ENCODE results near the gene ANKMY1. TPM values are rescaled to one million over a fixed set of nuclear protein-coding genes. Genes with fewer than 3 reads are reported as not detected.
A peak's percentile ranks its signal among the peaks of the same experiment; 100 is the strongest.

Gene ANKMY1
- total and polyA plus RNA-seq, 2 of the 13 experiments (the other 11 are each of a cell fraction or from before 2014, with no cell fraction given): 11.7 to 18.8 TPM

GRCh38 chr2:240603846-240604245, 46.1 kb upstream of the ANKMY1 start (continued):
- TF ChIP-seq ZBTB14 (CRISPR knock-in tag; IDR thresholded peaks at IDR 0.05): no peak
- TF ChIP-seq TAF15 (IDR thresholded peaks at IDR 0.05; ENCODE audit: low read depth, low read length, poor library complexity, severe bottlenecking): no peak
- TF ChIP-seq MATR3 (CRISPR knock-in tag; IDR thresholded peaks at IDR 0.05): no peak
- TF ChIP-seq MEIS1 (CRISPR knock-in tag; IDR thresholded peaks at IDR 0.05; ENCODE audit: borderline replicate concordance): no peak
- TF ChIP-seq ZMYM4 (CRISPR knock-in tag; IDR thresholded peaks at IDR 0.05): no peak

- CTCF ChIA-PET (ENCODE audit: low intra/inter-chr PET ratio, low total read pairs): interaction anchor here (1.1 kb wide), 1 partner anchor 90 kb away, joined by 4 read pairs; no protein-coding TSS in a partner anchor
- DNase-seq (ENCODE audit: low spot score): no peak
- Histone ChIP-seq H2AFZ (ENCODE audit: low read length) (no peak overlapping the region), H4K20me1 (ENCODE audit: insufficient read depth, low read length) (0 out of 2 replicates have a peak, but pooled peaks cover 4% of the 10 kb centered on the region), H3K36me3 (replicated peaks in 1 of 2; ENCODE audit: control insufficient read depth in 1 of 2, insufficient read depth in 2 of 2, low read length in 2 of 2) (peaks cover 0 to 3% of the 10 kb centered on the region in 2 experiments; a peak in 1 of 5 replicates), H3K4me3 (replicated peaks in 1 of 3; ENCODE audit: insufficient read depth in 1 of 3, low read depth in 2 of 3, low read length in 3 of 3) (no peak overlapping the region), H3K79me2 (ENCODE audit: insufficient read depth, low read length) (peaks cover 30% of the 10 kb centered on the region), H3K27ac (ENCODE audit: extremely low read length, insufficient read depth, low read length) (no peak overlapping the region), H3K27me3 (ENCODE audit: control insufficient read depth in 1 of 2, insufficient read depth in 2 of 2, low read length in 2 of 2) (no peaks in the 10 kb centered on the region), H3K4me2 (ENCODE audit: low read depth, low read length) (no peak overlapping the region), H3K9ac (ENCODE audit: insufficient read depth, low read depth, low read length) (peak overlapping the region; percentile 78; the same call in 1 of the 2 replicates), H3K9me3 (ENCODE audit: low read length) (no peaks in the 10 kb centered on the region), H3K4me1 (ENCODE audit: insufficient read depth, low read length) (peaks cover 59% of the 10 kb centered on the region)
- ATAC-seq: no peak
- WGBS (ENCODE audit: low lambda C conversion rate): 94% methylated on average over 17 of the region's 22 CpGs
- intact Hi-C loops (cut with micrococcal nuclease; ENCODE audit: unreplicated experiment) (loop anchor here (10.0 kb wide), 1 partner anchor 232 kb away; no protein-coding TSS in a partner anchor), in situ Hi-C loops (cut with HindIII; ENCODE audit: extremely low pct_ligation_motif_present, low pct_unique_long_range_greater_than_20kb) (no loop called here)
- POLR2A ChIA-PET: interaction anchor here (4.1 to 9.7 kb wide), 3 partner anchors 16 to 37 kb away, joined by 45 to 147 read pairs (median 46); partner anchors contain the start of genes CAPN10 and GPR35
- 0 out of 2 replicates have a peak, but pooled peaks have one; percentile 37 for TF ChIP-seq HES4 (CRISPR knock-in tag; IDR thresholded peaks at IDR 0.05; ENCODE audit: borderline replicate concordance)
- no peak for TF ChIP-seq FOXM1 (CRISPR knock-in tag; IDR thresholded peaks at IDR 0.05)
- no TSS peak for BruUV-seq (replicated peaks)
- FAIRE-seq: no peak
Measured at GRCh38 chr2:240603081-240603835, 45.5 kb upstream of the ANKMY1 start.

All from HepG2 (cell line).